ENCODE measurements around the gene WWP2.

DNA sequence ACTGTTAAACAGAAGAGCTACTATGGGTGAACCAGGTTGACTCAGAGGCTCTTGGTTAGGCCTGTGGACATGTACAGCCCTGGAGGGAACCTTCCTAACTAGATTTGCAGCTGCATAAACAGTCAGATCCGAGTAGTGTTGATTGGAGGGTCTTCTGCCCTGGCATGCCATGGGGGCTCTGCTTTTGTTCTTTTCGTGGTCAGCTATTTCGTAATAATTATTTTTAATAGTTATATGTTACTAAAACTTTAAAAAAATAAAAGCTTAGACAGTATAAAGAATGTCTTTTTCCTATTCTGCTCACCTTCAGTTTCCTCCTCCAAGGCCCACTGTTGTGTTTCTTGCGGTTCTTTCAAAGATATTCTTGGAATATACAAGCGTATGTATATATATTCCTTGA, 121.6 kb downstream of the WWP2 start:
- TF ChIP-seq, protein P1, sequence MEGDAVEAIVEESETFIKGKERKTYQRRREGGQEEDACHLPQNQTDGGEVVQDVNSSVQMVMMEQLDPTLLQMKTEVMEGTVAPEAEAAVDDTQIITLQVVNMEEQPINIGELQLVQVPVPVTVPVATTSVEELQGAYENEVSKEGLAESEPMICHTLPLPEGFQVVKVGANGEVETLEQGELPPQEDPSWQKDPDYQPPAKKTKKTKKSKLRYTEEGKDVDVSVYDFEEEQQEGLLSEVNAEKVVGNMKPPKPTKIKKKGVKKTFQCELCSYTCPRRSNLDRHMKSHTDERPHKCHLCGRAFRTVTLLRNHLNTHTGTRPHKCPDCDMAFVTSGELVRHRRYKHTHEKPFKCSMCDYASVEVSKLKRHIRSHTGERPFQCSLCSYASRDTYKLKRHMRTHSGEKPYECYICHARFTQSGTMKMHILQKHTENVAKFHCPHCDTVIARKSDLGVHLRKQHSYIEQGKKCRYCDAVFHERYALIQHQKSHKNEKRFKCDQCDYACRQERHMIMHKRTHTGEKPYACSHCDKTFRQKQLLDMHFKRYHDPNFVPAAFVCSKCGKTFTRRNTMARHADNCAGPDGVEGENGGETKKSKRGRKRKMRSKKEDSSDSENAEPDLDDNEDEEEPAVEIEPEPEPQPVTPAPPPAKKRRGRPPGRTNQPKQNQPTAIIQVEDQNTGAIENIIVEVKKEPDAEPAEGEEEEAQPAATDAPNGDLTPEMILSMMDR (IDR thresholded peaks at IDR 0.05) = no peak
- no peak for TF ChIP-seq POLR2A (IDR thresholded peaks at IDR 0.05)

All from ovary (tissue), 3 donors.